Nephron (organoid): Measurements from ENCODE around the gene KCNMB1.

ENCODE experiments used
- H3K27ac Mint-ChIP-seq, 3 experiments: 2 replicates each; pipeline ENCODE4 v1.8.0; 2020; ENCODE audit warnings: mixed read lengths in 3 of 3, mild to moderate bottlenecking in 2 of 3, moderate library complexity in 1 of 3
- H3K27me3 Mint-ChIP-seq: 2 replicates; pipeline ENCODE4 v1.8.0; 2021; ENCODE audit warnings: low read depth, mild to moderate bottlenecking, moderate library complexity, mixed read lengths
- H3K36me3 Mint-ChIP-seq: 2 replicates; pipeline ENCODE4 v1.8.0; 2020; ENCODE audit warnings: low read depth, mixed read lengths
- H3K4me1 Mint-ChIP-seq: 2 replicates; pipeline ENCODE4 v1.8.0; 2020; ENCODE audit warnings: mixed read lengths
- H3K4me3 Mint-ChIP-seq, 3 experiments: 2 replicates each; pipeline ENCODE4 v1.8.0; 2020; ENCODE audit warnings: mild to moderate bottlenecking in 3 of 3, mixed read lengths in 3 of 3, moderate library complexity in 2 of 3
- H3K9me3 Mint-ChIP-seq: 2 replicates; pipeline ENCODE4 v1.8.0; 2020; ENCODE audit warnings: mixed read lengths
- TF ChIP-seq, protein P1 (sequence below), 3 experiments: fragments of 200-600 bp; sonication (generic); IDR thresholded peaks; one replicate each; pipeline ENCODE4 v1.5.0; 2021; ENCODE audit warnings: antibody characterized with exemption in 3 of 3; ENCODE audit not compliant: unreplicated experiment in 3 of 3

The KCNMB1 gene

GRCh38 chr5:170404398-170404797 is 15.2 kb upstream of the KCNMB1 start:
- TF ChIP-seq, protein P1, sequence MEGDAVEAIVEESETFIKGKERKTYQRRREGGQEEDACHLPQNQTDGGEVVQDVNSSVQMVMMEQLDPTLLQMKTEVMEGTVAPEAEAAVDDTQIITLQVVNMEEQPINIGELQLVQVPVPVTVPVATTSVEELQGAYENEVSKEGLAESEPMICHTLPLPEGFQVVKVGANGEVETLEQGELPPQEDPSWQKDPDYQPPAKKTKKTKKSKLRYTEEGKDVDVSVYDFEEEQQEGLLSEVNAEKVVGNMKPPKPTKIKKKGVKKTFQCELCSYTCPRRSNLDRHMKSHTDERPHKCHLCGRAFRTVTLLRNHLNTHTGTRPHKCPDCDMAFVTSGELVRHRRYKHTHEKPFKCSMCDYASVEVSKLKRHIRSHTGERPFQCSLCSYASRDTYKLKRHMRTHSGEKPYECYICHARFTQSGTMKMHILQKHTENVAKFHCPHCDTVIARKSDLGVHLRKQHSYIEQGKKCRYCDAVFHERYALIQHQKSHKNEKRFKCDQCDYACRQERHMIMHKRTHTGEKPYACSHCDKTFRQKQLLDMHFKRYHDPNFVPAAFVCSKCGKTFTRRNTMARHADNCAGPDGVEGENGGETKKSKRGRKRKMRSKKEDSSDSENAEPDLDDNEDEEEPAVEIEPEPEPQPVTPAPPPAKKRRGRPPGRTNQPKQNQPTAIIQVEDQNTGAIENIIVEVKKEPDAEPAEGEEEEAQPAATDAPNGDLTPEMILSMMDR (IDR thresholded peaks at IDR 0.05; ENCODE audit: unreplicated experiment in 3 of 3) = no peak
- Mint-ChIP-seq H3K9me3 (peaks cover 3% of the 10 kb centered on the region), H3K4me1 (peaks cover 11% of the 10 kb centered on the region), H3K36me3 (no peaks in the 10 kb centered on the region), H3K4me3 (no peak overlapping the region), H3K27ac (no peak overlapping the region), H3K27me3 (peaks cover 13% of the 10 kb centered on the region)

- TF ChIP-seq, protein P1 (IDR thresholded peaks at IDR 0.05; ENCODE audit: unreplicated experiment in 3 of 3) = peak in 1 of 3 experiments; percentile 11
- no peak overlapping the region for H3K4me3 Mint-ChIP-seq
- peaks cover 10% of the 10 kb centered on the region for H3K27me3 Mint-ChIP-seq
- peaks cover 3% of the 10 kb centered on the region for H3K9me3 Mint-ChIP-seq
- peaks cover 9% of the 10 kb centered on the region for H3K4me1 Mint-ChIP-seq
- no peaks in the 10 kb centered on the region for H3K36me3 Mint-ChIP-seq
- H3K27ac Mint-ChIP-seq = no peak overlapping the region
Observed at GRCh38 chr5:170403675-170404074, 14.5 kb upstream of the KCNMB1 start.

GRCh38 chr5:170402508-170402907 is 13.3 kb upstream of the KCNMB1 start:
- Mint-ChIP-seq H3K4me1 (no peaks in the 10 kb centered on the region), H3K4me3 (no peak overlapping the region), H3K36me3 (no peaks in the 10 kb centered on the region), H3K27me3 (peaks cover 10% of the 10 kb centered on the region), H3K27ac (no peak overlapping the region), H3K9me3 (peaks cover 3% of the 10 kb centered on the region)
- TF ChIP-seq, protein P1 (IDR thresholded peaks at IDR 0.05; ENCODE audit: unreplicated experiment in 3 of 3) = no peak

DNA sequence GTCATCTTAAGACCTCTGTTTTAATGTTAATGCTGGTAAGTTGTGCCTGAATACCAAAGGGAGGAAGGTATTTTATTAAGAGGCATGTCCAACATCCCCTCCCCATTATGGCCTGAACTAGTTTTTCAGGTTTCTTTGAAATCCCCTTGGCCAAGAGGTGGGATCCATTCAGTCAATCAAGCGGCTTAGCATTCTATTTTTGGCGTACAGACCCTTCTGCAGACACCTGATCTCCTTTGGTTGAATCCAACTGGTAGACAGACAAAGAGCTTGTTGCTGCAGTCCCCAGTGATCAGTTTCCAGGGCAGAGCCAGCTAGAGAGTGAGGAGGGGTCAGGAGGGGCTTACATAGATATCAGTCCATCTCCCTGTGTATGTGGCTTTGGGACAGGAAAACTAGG is 7.9 kb upstream of the KCNMB1 start:
- Mint-ChIP-seq H3K27me3 (peaks cover 15% of the 10 kb centered on the region), H3K9me3 (peaks cover 3% of the 10 kb centered on the region), H3K36me3 (no peaks in the 10 kb centered on the region), H3K4me1 (peaks cover 7% of the 10 kb centered on the region), H3K4me3 (no peak overlapping the region), H3K27ac (no peak overlapping the region)
- TF ChIP-seq, protein P1 (IDR thresholded peaks at IDR 0.05; ENCODE audit: unreplicated experiment in 3 of 3) = no peak

DNA sequence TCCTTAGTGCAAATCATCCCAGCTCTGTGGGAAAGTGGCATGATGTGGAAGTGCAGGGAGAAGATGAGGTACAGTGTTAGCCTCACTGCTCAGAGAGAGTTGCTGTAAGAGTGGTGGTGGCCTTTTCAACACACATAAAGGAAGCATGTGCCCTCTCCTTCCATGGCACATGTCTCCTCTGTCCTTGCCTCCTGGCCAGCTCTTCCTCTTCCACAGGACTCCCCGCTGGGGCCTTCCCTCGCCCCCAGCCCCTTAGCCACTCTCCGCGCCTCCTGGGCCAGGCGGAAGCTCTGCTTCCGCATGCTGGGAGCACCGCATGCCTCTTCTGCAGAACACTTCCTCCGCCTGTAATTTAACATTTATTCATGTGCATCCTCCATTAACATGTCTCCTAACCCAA is 4.8 kb upstream of the KCNMB1 start:
- Mint-ChIP-seq H3K9me3 (no peaks in the 10 kb centered on the region), H3K4me3 (no peak overlapping the region), H3K27me3 (peaks cover 15% of the 10 kb centered on the region), H3K27ac (no peak overlapping the region), H3K36me3 (no peaks in the 10 kb centered on the region), H3K4me1 (peaks cover 18% of the 10 kb centered on the region)
- TF ChIP-seq, protein P1 (IDR thresholded peaks at IDR 0.05; ENCODE audit: unreplicated experiment in 3 of 3) = no peak

- Mint-ChIP-seq H3K4me1 (peaks cover 23% of the 10 kb centered on the region), H3K9me3 (no peaks in the 10 kb centered on the region), H3K36me3 (no peaks in the 10 kb centered on the region), H3K27me3 (peaks cover 15% of the 10 kb centered on the region), H3K27ac (no peak overlapping the region), H3K4me3 (no peak overlapping the region)
- TF ChIP-seq, protein P1 (IDR thresholded peaks at IDR 0.05; ENCODE audit: unreplicated experiment in 3 of 3) = no peak
Observed at GRCh38 chr5:170393235-170393634, 4.1 kb upstream of the KCNMB1 start.
